NCI-H146 treated with DMSO at 0.1 percent for 48 hours (cell line): Measurements from ENCODE around the gene WDR19.
"Not testable (repeated sequence)": the region's sequence is repeated elsewhere in the genome, so short reads cannot be mapped to it uniquely, and the experiment has no call there.

Source experiments
- DNase-seq: peaks from one replicate; lab custom pipeline; 2025; ENCODE audit not compliant: unreplicated experiment; lab: John Stamatoyannopoulos, UW

WDR19 gene

GRCh38 chr4:39232100-39232499 lies 49.8 kb downstream of the WDR19 start:
- DNase-seq: no peak

- DNase-seq: no peak
Observed at GRCh38 chr4:39233114-39233513, 50.8 kb downstream of the WDR19 start.

GRCh38 chr4:39233783-39234182 lies 51.5 kb downstream of the WDR19 start:
- no peak for DNase-seq

GRCh38 chr4:39235021-39235420 lies 52.7 kb downstream of the WDR19 start:
- no peak for DNase-seq

- DNase-seq: no peak
Observed at GRCh38 chr4:39235696-39236095, 53.4 kb downstream of the WDR19 start.

GRCh38 chr4:39237179-39237578 lies 54.9 kb downstream of the WDR19 start:
- no peak for DNase-seq

- DNase-seq: no peak
Observed at GRCh38 chr4:39243462-39243861, 61.1 kb downstream of the WDR19 start.

- no peak for DNase-seq
Observed at GRCh38 chr4:39255266-39255665, 72.9 kb downstream of the WDR19 start.

- DNase-seq: no peak
Observed at GRCh38 chr4:39255871-39256270, 73.5 kb downstream of the WDR19 start.

- no peak for DNase-seq
Observed at GRCh38 chr4:39256436-39256835, 74.1 kb downstream of the WDR19 start.

- DNase-seq: no peak
Observed at GRCh38 chr4:39259571-39260330, 77.4 kb downstream of the WDR19 start.

GRCh38 chr4:39263895-39264294 lies 81.6 kb downstream of the WDR19 start:
- DNase-seq: no peak

GRCh38 chr4:39274503-39274902 lies 92.2 kb downstream of the WDR19 start:
- no peak for DNase-seq

GRCh38 chr4:39277661-39278060 lies 95.3 kb downstream of the WDR19 start:
- DNase-seq: not testable (repeated sequence)

- DNase-seq: no peak
Observed at GRCh38 chr4:39278476-39278875, 96.1 kb downstream of the WDR19 start.

GRCh38 chr4:39279416-39279815 lies 97.1 kb downstream of the WDR19 start:
- no peak for DNase-seq

- no peak for DNase-seq
Observed at GRCh38 chr4:39280770-39281169, 98.4 kb downstream of the WDR19 start.

- no peak for DNase-seq
Observed at GRCh38 chr4:39285111-39285795, 102.9 kb downstream of the WDR19 start.

- no peak for DNase-seq
Observed at GRCh38 chr4:39285853-39286252, 103.5 kb downstream of the WDR19 start.

- no peak for DNase-seq
Observed at GRCh38 chr4:39286263-39286662, 103.9 kb downstream of the WDR19 start.

- no peak for DNase-seq
Observed at GRCh38 chr4:39287223-39287622, 104.9 kb downstream of the WDR19 start.

GRCh38 chr4:39291686-39292085 lies 109.4 kb downstream of the WDR19 start:
- no peak for DNase-seq

GRCh38 chr4:39292433-39292832 lies 110.1 kb downstream of the WDR19 start:
- not testable (repeated sequence) for DNase-seq
